DMS153 treated with DMSO at 0.1 percent for 48 hours (cell line): ENCODE measurements around the gene GPATCH2L.

ENCODE experiments used
- DNase-seq: peaks from one replicate; lab custom pipeline; 2025; ENCODE audit not compliant: unreplicated experiment; lab: John Stamatoyannopoulos, UW

GPATCH2L gene

GRCh38 chr14:76252471-76252870 is 100.7 kb downstream of the GPATCH2L start:
- no peak for DNase-seq

GRCh38 chr14:76253111-76253510 is 101.4 kb downstream of the GPATCH2L start:
- DNase-seq: no peak

DNA sequence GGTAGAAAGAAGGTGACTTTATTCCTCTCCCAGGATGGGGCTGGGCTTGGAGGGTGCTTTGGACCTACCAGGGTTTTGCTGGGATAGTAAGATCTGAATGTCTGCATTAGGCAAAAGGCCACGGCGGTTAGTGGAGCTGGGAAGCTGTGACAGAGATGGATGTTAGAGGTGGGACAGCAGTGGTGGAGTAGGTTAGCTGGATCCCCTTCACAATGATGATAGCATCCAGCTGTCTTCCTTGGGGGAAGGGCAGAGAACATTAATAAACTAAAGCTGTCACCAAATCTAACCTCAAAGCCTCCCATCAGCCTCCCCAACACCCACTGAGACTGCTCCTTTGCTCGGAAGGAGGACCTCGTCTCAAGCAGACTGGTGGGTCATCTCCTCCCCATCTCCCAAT is 104.8 kb downstream of the GPATCH2L start:
- DNase-seq: no peak

- no peak for DNase-seq
These were observed 105.5 kb downstream of the GPATCH2L start for GRCh38 chr14:76257111-76257803.

GRCh38 chr14:76257842-76258397 is 106.2 kb downstream of the GPATCH2L start:
- DNase-seq: no peak

- no peak for DNase-seq
These were observed 107.5 kb downstream of the GPATCH2L start for GRCh38 chr14:76259029-76259735.

DNA sequence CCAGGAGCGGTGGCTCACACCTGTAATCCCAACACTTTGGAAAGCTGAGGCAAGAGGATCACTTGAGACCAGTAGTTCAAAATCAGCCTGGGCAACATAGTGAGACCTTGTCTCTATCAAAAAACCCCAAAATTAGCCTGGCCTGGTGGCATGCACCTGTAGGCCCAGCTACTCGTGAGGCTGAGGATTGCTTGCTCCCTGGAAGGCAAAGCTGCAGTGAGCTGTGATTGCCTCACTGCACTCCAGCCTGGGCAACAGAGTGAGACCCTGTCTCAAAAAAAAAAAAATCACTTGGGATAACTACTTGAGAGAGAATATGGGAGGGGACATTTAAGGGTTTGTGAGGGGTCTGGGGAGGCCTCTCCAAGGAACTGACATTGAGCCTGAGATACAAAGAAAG is 109.0 kb downstream of the GPATCH2L start:
- no peak for DNase-seq

- no peak for DNase-seq
These were observed 109.7 kb downstream of the GPATCH2L start for GRCh38 chr14:76261371-76261811.

DNA sequence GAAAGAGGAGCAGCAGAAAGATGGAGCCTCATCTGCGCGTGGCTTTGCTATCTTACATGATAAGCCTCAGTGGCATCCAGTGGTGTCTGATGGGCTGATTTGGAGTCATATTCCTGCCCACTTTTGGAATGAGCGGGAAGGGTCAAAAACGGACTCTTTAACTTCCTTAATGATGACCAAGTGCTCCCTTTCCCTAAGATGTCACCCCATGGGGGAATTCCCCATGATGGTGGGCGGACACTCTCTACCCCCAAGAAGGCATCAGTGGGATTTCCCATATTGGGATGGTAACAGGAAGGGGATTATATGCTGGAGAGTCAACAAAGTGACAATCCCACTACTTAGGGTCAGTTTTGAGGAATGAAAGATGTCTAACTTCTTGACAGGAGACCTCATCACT is 110.9 kb downstream of the GPATCH2L start:
- DNase-seq: no peak
